ENCODE results near the gene UNC5C.
"Not testable (repeated sequence)": the region's sequence is repeated elsewhere in the genome, so short reads cannot be mapped to it uniquely, and the experiment has no call there.

The UNC5C gene

DNA sequence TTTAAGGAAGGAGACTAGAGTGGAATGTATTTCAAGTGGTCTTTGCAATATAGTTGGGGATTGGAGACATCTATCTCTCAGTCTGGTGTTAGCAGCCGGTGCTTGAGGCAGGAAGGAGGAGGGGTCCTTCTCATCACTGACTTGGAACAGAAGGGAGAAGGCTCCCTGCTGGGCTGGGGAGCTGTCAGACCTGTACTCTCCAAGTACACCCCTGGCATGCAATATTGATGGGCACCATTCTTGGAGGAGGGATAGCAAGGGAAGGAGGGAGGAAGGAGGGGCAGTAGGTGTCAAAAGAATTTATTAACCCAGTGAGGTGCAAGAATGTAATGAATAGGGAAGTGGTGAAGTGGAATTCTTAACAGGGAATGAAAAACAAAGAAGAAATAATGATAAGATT is 338.8 kb downstream of the UNC5C start:
- no peak for DNase-seq

DNA sequence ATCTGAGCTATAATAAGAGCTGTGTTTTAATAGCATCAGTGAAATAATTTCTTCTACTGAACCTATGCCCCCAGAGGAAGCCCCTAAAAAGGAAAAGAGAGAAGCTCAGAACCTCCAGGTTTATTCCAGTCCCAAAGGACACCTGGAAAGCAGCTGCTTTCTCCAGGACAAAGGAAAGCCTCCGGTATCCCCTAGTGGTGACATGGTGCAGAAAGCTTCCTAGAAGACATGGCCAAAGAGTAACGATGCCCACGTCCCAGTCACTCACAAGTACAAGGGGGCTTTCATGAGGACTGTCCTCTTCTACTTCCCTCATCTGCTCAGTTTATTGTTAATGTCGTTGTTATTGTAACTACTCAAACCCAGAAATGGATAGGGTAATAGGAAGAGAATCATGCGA is 343.9 kb downstream of the UNC5C start:
- DNase-seq, result no peak

DNA sequence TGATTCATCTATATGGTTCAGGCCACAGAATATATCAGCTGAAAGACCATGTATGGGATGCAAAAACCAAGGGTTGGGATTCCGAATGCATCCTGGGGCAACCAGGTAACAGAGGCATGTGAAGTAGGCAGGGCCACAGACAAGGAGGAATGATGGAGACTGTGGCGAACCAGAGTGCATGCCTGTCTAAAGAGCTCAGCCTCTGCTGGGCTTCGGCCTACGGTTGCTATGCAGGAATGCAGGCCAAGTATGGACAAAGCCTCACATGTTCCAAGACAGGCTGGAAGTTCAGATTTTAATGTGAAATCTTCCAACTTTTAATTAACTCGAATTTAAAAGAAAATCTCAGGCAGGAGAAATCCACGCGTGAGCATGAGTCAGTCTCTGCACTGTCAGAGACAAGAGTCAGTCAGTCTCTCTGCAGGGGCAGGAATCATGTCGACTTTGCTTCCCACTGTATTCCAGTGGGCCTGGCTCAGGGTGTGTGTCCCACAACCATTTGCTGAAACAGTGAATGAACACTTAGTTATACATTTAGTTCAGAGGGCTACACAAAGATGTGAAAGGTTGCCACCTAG is 344.4 kb downstream of the UNC5C start:
- no peak for DNase-seq

DNA sequence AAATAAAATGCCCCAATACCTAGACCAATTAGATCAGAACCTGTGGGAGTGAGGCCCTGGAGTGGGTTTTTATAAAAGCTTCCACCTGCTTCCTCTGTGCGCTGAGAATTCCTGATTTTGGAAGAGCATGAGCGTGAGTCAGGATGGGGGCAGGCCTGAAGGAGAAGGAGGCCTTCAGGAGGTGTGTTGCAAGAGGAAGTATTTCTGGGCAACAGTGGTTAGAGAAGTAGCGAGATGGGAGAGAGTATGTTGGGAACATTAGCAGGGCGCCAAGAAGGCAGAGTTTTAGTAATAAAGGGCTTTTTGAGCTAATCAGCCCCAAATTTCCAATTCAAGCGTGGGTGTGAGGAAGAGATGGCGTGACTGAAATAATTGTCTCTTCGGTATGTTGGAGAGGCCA is 349.8 kb downstream of the UNC5C start:
- DNase-seq, result no peak

DNA sequence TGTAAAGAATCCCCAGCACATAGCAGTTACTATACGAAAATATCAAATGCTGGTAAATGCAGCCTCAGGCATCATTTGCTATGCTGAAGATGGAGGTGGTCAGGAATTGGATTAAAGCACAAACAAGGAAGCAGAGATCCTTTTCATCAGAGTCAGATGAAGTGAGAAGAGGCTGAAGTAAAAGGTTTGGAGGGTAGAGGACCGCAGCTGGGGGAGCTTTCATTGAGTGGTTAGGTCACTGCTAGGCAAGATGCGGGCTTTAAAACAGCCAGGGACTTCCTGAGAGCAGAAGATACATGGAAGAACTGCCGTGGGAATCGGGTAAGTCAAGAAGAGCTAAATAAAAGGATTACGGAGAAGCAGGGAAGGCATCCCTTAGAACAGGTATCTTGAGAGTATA is 351.4 kb downstream of the UNC5C start:
- no peak for DNase-seq

DNA sequence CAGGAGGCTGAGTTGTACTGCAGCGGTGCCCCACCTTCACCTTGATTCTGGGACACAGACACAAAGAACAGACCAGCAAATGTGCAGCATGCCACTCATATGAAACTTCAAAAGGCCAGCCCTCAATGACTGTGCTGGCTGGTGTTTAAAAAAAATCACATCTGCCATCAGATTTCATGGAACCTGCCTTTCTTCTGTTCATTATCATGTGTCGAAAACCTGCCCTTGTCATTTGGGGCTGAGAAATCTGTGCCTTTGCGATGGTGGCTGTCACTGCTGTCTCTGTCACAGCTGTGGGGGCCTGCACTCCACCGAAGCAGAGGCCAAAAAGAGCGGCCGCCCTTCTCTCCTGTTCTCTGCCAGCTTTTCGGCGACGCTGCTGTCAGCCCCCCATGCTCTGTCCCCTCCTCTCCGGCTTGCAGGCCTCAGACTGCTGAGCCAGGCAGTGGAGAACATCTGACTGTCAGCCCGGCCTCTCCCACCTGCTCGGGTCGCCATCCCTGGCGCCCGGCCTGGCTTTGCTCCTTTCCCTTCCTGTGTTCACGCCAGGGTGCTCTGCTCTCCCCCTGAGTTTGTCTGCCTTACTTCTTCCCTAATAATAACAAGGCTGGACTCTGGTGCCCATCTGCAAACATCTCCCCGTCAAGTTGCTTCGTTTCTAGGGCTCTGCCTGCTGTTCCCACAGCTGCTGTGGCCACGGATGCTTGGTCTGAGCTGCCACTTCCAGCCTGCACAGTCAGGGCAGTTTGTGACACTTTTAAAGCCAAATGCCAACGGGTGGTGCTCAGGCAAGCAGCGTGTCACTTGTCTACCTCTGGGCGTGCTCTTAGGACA is 355.2 kb downstream of the UNC5C start:
- no peak for DNase-seq

DNA sequence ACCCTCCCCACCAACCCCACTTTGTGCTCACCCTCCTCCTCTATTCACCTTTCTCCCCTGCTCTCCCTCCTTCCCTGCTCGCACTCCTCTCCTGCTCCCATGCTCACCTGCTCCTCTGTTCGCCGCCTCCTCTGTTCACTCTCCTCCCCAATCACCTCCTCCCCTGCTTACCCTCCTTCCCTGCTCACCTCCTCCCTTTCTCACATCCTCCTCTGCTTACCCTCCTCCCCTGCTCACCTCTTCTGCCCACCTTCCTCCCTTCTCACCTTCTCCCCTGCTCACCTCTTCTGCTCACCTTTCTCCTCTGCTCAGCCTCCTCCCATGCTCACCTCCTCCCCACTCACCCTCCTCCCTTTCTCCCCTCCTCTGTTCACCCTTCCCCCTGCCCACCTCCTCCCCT is 357.2 kb downstream of the UNC5C start:
- DNase-seq, result no peak

DNA sequence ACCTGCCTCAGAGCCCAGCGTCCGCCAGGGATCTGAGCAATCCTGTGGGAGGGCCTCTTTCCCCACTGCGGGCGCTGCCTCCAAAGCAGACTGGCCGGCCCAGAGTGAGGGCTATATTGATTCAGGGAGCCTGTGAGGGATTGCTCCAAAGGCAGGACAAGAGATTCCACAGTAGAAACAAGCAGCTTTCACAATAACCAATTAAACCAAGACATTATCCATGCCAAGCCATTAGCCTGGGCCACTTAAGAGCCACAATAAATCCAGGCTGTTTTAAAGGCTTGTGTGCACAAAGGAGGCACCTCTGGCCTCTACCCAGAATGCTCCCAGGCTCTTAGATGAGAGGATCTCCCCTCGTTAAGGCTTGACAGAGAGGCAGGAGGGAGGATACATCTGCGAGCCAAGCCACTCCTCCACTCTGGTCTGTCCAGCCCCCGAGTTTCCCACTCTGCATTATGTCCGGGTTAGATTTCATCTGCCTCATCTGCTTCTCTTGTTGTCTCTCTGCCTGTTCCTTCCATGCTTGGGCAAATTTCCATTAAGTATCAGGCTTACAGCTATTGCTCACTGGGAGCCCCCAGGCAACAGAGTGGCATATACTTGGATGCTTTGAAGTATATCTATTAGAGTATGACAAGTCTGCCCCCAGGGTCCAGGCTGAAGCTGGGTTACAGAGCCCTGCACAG is 357.9 kb downstream of the UNC5C start:
- DNase-seq, result no peak

DNA sequence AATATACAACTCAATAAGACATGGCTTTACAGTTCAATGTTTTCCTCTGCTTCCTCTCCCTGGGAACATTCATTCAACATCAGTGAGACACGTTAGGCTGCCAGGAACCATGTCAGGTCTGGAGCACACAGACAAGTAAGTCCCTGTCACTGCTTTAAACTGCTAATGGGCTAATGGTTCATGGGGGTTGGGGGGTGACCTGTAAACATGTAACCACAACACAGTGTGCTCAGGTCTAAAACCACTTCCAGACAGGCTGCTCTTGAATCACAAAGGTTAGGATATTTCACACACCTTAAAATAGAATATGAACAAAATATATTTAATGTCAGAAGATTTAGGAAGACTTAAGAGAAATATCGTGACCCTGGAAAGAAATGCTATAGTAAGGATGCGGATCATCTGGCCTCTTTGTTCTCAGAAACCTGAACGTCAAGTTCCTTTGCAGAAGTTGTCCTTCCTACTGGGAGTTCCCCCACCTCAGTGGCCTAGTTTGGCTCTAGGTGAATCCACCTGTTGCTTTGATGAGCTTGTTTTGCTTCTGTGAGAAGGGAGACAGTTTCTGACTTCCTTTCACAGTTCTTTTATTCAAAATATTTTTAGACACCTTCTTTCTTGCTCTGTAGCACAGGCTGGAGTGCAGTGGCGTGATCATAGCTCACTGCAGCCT is 359.9 kb downstream of the UNC5C start:
- no peak for DNase-seq

DNA sequence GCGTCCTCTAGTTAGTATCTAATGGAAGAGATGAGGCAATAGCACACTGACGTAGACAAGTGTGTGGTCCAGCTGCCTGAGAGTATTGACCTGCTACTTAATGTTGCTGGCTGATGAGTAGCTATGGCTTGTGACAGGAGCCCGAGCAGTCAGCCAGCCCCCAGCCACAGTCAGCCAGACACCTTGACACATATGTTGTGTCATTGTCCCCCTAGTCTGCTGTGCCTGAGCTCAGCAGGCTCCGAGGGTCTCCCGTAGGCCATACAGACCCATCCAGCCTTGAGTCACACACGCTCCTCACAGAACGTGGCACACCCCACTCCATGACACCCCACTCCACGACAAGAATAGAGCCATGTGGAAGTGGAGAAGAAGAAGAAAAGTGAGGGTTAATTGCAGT is 362.1 kb downstream of the UNC5C start:
- no peak for DNase-seq

DNA sequence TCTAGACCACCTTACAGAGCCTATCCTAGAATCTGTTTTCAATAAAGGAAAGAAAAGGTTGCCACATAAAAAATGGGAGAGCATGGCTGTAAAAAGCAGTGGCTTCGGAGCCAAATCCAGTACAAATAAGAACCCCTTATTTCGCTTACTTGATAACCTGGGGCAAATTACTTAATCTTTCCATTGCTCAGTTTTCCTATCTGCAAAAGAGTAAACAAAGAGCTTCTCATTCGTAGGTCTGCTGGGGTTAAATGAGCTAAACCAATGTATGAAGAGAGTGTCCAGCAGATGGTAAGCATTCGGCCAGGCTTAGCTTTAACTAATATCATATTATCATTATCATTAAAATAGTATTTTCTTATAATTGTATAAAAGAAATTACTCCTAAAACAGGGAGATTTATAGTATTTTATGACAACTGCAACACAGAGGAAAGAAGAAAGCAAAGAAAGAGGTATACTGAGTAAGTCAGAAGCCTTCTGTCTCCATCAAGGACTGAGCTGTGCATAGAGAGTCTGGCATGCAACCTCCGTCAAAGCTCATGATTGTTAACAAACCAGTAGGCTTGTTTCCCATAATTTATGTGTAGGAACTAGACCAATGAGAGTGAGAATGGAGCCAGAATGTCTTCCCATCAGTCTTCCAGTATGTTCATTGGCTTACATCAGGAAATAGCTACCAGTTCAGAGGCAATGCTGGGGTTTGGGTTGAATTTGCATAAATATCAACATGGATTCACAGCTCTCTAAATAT is 364.9 kb downstream of the UNC5C start:
- DNase-seq, result no peak

DNA sequence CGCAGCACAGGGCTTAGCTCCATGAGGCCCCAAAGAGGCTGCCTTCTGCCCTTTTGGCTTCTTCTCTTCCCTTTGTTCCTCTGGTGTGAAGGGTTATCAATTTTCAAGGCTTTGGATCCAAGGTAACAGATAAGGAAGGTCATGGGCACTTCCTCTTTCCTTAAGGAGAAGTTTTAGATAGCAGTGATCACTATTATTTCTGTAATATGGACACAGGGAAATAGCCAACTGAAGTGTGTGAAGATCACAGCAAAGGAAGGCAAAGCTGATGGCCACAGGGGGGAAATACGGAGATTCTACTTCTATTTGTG is 366.8 kb downstream of the UNC5C start:
- DNase-seq, result no peak

DNA sequence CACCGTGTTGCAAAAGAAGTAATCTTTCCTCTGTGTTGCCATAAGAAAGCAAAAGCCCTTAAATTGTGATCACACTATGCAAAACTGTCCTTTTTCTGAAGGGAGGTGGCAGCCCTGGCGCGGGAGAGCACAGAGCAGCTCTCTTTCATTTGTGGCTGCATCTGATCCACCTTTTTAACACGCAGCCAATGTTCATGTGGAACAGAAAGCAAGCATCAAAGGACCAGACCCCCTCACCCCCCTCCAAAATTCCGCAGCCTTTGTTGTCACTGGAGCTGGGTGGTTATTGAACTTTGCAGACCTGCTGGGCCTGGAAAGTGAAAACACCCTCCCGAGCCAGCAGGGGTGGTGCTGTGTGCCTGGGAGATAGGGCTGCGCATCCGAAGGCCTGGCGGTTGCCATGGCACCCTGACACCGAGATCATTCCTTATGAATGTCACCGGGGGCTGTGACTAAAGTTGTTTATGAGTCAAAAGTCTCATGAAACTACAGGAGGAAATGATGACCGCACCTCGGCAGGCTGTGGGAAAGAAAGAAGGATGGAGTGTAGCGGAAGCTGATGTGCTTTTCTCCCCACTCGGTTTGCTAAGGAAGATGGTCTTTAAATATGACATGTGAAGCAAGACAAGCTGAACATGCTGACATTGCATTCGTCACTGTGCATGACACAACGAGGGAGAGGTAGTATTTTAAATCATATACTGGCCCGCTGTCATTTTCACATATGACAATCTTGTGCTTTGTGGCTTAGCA is 367.4 kb downstream of the UNC5C start:
- peak; percentile 1 for DNase-seq

DNA sequence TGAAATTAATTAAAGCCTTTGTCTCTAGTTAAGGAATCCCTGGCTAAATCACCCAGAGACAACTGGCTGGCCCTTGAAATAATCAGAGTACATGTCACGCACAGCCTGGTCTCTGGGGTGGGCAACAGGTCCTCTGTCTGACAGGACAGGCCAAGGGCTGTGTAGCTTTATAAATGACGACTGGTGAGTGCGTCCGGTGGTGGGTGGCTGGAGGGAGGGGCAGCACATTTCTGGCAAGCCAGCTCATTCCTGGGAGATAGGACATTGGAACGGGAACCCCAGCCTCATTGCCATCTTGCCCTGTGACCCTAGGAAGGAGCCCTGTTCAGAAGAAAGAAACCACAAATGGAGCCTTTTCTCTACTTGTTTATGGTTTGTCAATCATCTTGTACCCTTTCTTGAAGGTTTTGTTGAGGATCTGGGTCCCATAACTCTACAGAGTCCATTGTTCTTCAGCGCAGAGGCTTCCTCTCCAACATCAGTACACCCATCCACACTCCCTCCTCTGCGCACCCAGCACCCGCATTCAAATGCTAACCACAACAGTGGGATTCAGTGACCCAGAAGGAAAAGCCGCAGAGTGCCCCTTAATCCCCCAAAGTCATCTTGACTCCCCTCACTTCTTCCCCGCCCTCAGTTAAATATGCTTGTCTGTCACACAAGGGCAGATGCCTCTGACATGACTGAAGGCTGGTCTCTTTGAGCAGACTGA is 368.1 kb downstream of the UNC5C start:
- no peak for DNase-seq

DNA sequence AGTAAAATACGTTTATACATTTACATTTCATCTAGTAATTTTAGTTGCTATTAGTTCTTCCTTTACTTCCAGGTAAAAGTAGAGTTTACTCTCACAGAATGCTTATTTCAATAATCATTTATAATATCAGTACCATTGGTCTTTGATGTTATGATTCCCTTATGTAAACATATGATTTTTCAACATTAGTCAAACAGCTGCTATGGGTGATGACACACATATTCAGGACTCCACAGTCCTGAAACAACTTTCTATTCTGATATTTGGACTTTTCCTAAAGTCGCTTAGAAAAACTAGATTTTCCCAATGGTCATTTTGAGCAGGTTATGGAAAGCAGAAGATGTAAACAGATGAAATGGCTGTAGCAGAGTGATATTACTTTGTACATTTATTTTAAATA is 369.8 kb downstream of the UNC5C start:
- no peak for DNase-seq

DNA sequence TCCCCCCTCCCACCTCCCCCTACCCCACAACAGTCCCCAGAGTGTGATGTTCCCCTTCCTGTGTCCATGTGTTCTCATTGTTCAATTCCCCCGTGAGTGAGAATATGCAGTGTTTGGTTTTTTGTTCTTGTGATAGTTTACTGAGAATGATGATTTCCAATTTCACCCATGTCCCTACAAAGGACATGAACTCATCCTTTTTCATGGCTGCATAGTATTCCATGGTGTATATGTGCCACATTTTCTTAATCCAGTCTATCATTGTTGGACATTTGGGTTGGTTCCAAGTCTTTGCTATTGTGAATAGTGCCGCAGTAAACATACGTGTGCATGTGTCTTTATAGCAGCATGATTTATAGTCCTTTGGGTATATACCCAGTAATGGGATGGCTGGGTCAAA is 377.4 kb downstream of the UNC5C start:
- DNase-seq, result not testable (repeated sequence)

DNA sequence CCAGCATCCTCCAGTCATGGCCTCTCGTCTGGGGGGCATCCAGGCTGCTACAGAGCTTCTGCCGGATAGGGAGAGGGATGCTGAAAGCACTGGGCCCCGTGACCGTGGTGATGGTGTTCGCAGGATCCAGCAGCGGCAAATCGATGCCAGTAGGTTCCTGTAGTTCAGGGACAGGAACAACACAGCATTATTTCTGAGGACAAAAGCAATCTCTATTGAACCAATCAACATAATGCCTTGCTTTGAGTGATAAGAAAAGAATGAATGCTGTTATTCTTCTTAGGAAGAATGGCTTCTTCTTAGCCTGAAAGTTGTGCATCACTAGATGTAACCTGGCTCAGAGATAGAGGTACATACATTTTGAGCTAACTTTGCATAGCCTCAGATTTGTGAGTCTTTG is 378.6 kb downstream of the UNC5C start:
- DNase-seq, result no peak

DNA sequence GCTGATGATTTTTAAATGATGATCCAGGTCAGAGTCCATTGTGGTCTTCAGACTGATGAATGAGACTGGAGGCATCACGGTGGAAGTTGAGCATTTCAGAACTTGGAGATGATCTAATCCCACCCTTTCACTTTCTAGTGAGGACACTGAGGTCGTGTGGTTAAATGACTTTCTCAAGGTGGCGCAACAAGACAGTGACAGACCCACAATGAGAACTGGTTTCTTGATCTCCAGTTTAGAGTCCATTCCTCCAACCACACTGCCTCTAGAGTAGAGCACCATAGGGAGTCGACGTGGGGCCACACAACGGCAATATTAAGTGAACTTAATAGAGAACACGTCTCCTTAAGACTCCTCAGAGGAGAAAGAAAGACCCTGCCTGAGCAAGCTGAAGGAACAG is 381.0 kb downstream of the UNC5C start:
- no peak for DNase-seq

DNA sequence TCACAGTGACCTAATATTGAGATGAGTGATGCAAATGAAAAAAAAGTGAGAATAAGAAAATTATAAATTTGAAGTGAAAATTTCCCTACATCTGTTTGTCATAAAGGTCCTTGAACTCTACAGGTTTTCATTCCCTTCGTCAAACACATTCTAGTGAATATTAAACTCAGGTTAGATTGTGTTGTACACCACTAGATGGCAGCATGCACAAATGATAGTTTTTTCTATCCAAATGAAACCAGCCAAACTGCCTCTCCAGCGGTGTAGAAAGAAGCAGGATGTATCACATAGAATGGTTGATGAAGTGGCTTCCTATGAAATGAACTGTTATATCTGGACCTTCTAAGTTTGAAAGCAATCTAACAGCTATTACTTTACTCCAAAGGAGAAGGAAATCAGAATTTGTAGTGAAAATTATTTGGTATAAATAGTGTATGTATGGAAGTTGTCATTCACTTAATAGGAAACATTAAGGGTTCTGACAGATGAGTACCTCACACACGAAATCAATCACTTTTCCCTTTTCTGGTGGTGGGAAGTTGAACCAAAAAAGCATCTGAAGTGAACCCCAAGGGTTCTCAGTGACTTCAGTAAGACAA is 382.7 kb downstream of the UNC5C start:
- no peak for DNase-seq

DNA sequence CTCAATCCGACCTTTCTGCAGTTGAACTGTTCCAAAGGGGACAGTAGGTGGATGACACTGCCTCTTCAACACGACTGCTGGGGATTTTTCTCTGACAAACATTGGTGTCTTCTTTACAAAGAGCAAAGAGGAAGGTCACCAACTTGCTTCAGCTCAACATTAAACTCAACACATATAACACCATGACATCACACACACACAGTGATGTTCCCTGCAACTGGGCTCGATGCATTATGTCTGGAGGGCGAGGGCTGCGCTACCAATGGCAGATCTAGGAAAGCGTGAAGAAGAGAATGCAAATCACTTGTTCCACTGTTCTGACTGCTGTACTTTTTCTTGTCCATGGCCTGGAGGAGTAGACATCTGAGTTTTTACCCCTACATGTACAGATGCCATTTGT is 385.9 kb downstream of the UNC5C start:
- no peak for DNase-seq

DNA sequence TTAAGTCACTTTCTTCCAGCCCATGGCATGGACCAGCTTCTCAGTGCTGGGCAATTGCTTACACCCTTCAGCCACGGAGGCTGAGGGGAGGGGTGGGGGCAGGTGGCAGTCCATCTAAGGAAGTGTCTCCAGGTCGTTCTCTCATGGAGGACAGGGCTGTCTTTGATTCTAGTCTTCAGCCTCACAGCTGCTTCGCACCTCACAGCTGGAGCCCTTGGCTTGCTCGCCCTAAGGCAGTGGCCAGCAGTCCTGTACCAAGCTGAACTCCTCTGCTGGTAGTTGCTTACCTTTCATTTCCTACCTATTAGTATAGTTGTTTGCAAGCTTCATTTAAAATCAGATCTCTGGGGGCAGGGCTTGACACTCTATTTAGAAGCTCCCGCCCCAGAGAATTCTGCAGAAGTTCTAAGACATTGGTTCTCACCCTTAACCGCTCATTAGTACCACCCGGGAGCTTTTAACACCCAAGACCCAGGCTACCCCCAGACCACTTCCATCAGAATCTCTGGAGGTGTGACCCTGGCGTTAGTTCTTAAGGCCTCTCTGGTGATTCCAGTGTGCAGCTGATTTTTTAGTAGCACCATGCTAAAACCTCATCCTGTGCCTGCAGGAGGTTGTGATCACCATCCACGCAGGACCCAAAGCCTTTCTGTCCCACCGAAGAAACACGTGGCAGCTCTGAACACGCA is 386.8 kb downstream of the UNC5C start:
- no peak for DNase-seq
